ENCODE data around the gene NPVF.

Gene NPVF, protein sequence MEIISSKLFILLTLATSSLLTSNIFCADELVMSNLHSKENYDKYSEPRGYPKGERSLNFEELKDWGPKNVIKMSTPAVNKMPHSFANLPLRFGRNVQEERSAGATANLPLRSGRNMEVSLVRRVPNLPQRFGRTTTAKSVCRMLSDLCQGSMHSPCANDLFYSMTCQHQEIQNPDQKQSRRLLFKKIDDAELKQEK

DNA sequence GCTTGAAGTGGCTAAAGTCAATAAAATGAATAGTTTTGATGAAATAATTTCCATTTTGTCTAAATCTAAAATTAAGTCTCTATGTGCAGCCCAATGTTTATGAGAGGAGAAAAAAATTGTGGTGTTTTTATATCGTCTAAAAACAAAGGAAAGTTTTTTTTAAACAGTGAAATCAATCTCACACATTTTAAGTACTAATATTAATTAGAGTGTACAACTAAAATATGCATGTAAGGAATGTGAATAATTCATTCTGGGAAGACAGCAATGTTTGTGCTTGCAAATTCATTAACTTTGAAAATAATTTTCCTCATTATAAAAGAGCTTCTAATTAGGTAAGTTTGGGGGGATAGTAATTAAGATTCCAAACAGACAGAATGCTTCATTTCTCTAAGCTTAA is at the start of gene NPVF:
NPVF (minus strand) TSS at position 101 of the 400 bp plus-strand sequence; CDS start at position 54, 47 bp downstream.
- Histone ChIP-seq H3K4me3 (ENCODE audit: low read depth in 1 of 2, low read length in 2 of 2) (no peak within 1 kb of the TSS), H3K27me3 (ENCODE audit: control insufficient read depth in 1 of 2, insufficient read depth in 2 of 2, low read length in 2 of 2) (no peaks in the 10 kb centered on the region), H3K4me1 (ENCODE audit: control insufficient read depth in 1 of 2, insufficient read depth in 2 of 2, low read length in 2 of 2) (no peaks in the 10 kb centered on the region), H3K9me3 (ENCODE audit: control insufficient read depth in 1 of 2, low read length in 2 of 2) (no peaks in the 10 kb centered on the region), H3K27ac (ENCODE audit: low read depth, low read length) (no peak within 1 kb of the TSS), H3K9ac (ENCODE audit: low read depth in 1 of 2, low read length in 2 of 2) (no peak within 1 kb of the TSS), H3K36me3 (ENCODE audit: control insufficient read depth in 1 of 2, insufficient read depth in 2 of 2, low read length in 2 of 2) (no peaks in the 10 kb centered on the region)

DNA sequence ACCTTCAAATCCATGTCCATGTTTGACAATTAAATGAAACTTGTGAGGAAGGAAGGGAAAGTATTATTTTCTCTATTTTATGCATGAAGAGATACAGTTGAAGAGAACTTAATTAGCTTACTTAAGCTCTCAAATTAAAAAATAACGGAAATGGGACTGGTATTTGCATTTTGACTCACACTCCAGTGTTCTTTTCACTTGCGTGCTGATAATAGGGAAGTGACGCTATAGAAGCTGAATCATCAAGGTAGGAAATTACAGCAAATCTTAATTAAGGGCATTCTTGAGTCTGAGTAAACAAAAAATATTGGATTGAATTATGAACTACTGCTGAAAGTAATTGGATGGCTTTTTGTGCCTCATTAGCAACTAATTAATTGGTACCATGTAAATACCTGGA is 44.0 kb upstream of the NPVF start:
- Histone ChIP-seq H3K27ac (ENCODE audit: low read depth, low read length) (no peak overlapping the region), H3K4me1 (ENCODE audit: control insufficient read depth in 1 of 2, insufficient read depth in 2 of 2, low read length in 2 of 2) (no peaks in the 10 kb centered on the region), H3K9me3 (ENCODE audit: control insufficient read depth in 1 of 2, low read length in 2 of 2) (no peaks in the 10 kb centered on the region), H3K36me3 (ENCODE audit: control insufficient read depth in 1 of 2, insufficient read depth in 2 of 2, low read length in 2 of 2) (no peaks in the 10 kb centered on the region), H3K27me3 (ENCODE audit: control insufficient read depth in 1 of 2, insufficient read depth in 2 of 2, low read length in 2 of 2) (no peaks in the 10 kb centered on the region), H3K9ac (ENCODE audit: low read depth in 1 of 2, low read length in 2 of 2) (no peak overlapping the region), H3K4me3 (ENCODE audit: low read depth in 1 of 2, low read length in 2 of 2) (no peak overlapping the region)

DNA sequence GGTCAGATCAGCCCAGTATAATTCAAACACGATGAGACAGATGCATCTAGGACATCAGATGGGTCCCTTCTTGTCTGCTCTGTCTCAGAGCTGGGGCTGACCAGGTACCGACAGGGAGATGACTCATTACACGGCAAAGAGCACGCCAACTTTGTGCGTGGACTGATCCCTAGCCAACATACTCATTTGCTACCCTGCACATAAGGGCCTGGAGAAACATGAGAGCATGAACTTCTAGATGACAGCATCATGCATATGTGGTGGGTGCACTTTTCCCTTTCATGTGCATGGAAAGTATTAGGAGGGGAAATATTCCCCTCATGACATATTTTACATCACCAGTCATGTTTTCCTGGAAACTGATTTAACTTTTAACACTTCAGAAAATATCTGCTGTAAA is 35.1 kb upstream of the NPVF start:
- Histone ChIP-seq H3K4me1 (ENCODE audit: control insufficient read depth in 1 of 2, insufficient read depth in 2 of 2, low read length in 2 of 2) (peaks cover 9 to 15% of the 10 kb centered on the region in 2 donors), H3K27ac (ENCODE audit: low read depth, low read length) (no peak overlapping the region), H3K9me3 (ENCODE audit: control insufficient read depth in 1 of 2, low read length in 2 of 2) (no peaks in the 10 kb centered on the region), H3K9ac (ENCODE audit: low read depth in 1 of 2, low read length in 2 of 2) (no peak overlapping the region), H3K36me3 (ENCODE audit: control insufficient read depth in 1 of 2, insufficient read depth in 2 of 2, low read length in 2 of 2) (no peaks in the 10 kb centered on the region), H3K4me3 (ENCODE audit: low read depth in 1 of 2, low read length in 2 of 2) (no peak overlapping the region), H3K27me3 (ENCODE audit: control insufficient read depth in 1 of 2, insufficient read depth in 2 of 2, low read length in 2 of 2) (no peaks in the 10 kb centered on the region)

DNA sequence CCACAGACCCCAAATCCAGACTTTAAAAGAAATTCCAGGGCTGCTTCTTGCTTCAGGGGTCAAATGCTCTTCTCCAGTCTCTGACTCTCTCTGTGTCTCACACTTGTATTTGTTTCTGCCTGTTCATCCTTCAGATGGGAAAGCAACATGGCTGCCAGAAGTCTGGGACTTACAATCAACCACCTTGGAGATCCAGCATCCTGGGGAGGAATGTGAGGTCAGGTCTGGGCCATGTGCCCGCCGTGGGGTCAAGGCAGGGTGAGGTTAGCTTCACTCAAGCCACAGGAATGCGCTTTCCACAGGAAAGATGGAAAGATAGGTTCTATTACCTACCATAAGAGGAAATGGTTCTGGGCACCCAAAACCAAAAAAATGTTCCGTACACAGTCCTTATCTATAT is 34.3 kb upstream of the NPVF start:
- Histone ChIP-seq H3K9ac (ENCODE audit: low read depth in 1 of 2, low read length in 2 of 2) (no peak overlapping the region), H3K27me3 (ENCODE audit: control insufficient read depth in 1 of 2, insufficient read depth in 2 of 2, low read length in 2 of 2) (no peaks in the 10 kb centered on the region), H3K4me1 (ENCODE audit: control insufficient read depth in 1 of 2, insufficient read depth in 2 of 2, low read length in 2 of 2) (peaks cover 9 to 15% of the 10 kb centered on the region in 2 donors), H3K27ac (ENCODE audit: low read depth, low read length) (no peak overlapping the region), H3K4me3 (ENCODE audit: low read depth in 1 of 2, low read length in 2 of 2) (no peak overlapping the region), H3K9me3 (ENCODE audit: control insufficient read depth in 1 of 2, low read length in 2 of 2) (no peaks in the 10 kb centered on the region), H3K36me3 (ENCODE audit: control insufficient read depth in 1 of 2, insufficient read depth in 2 of 2, low read length in 2 of 2) (no peaks in the 10 kb centered on the region)

DNA sequence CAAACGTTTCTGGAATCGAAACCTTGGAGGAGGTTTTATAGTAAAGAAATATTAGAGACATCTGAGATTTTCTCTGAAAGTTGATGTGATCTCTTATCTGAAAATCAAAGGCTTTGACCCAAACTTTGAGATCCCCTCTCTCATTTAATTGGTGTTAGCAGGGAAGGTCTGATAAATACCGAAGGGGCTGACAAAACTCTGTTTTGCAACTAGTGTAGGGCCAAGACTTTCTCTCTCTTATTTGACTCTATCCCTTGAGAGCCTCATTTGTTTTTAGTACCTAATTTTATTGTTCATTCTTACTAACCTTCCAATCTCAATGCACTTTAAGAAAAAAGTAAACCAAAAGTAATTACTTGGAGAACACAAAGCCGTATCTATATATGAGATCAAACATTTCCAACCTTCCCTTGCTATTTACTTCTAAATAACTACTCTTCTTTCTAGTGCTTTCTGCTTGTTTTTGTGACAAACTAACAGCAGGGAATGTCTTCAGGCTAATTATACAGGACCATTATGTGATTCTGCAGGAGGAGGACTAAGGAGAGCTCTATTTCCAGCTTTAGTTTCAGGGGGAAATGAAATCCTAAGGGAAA is 33.4 kb upstream of the NPVF start:
- H3K27ac ChIP-seq (ENCODE audit: low read depth, low read length), result no peak overlapping the region
- no peaks in the 10 kb centered on the region for H3K36me3 ChIP-seq (ENCODE audit: control insufficient read depth in 1 of 2, insufficient read depth in 2 of 2, low read length in 2 of 2)
- H3K9ac ChIP-seq (ENCODE audit: low read depth in 1 of 2, low read length in 2 of 2), result no peak overlapping the region
- H3K4me3 ChIP-seq (ENCODE audit: low read depth in 1 of 2, low read length in 2 of 2), result peak overlapping the region in 1 of 2 donors; percentile 46
- peaks cover 10 to 15% of the 10 kb centered on the region in 2 donors for H3K4me1 ChIP-seq (ENCODE audit: control insufficient read depth in 1 of 2, insufficient read depth in 2 of 2, low read length in 2 of 2)
- no peaks in the 10 kb centered on the region for H3K9me3 ChIP-seq (ENCODE audit: control insufficient read depth in 1 of 2, low read length in 2 of 2)
- no peaks in the 10 kb centered on the region for H3K27me3 ChIP-seq (ENCODE audit: control insufficient read depth in 1 of 2, insufficient read depth in 2 of 2, low read length in 2 of 2)

DNA sequence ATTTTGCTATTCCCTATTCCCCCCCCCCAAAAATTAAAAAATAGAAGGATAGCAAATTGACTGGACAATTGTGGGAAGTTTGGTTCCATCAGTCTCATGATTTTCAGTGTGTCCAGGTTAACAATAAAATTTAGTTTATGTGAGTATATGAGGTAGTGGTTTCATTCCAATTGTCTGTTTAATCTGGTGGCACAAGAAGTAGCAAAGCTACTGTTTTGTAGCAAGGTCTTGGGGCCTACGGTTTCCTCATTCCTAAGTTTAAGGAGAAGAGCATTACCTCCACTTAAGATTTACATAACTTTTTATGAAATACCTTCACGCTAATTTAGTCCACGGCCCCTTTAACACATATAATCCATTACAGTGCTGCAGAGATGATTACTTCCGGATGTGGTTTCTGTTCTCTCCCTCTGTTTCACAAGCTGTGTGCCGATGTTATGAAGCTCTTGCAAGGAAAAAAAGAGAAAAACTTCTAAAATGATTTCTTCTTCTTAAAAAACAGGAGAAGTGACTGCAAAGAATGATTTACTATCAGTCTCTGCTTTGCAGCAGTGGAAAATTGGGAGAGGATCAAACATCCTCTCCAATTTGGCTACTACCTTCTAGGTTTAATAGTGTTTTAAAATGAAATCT is 32.7 kb upstream of the NPVF start:
- Histone ChIP-seq H3K36me3 (ENCODE audit: control insufficient read depth in 1 of 2, insufficient read depth in 2 of 2, low read length in 2 of 2) (no peaks in the 10 kb centered on the region), H3K27ac (ENCODE audit: low read depth, low read length) (no peak overlapping the region), H3K4me3 (ENCODE audit: low read depth in 1 of 2, low read length in 2 of 2) (peak overlapping the region in 1 of 2 donors; percentile 46)

DNA sequence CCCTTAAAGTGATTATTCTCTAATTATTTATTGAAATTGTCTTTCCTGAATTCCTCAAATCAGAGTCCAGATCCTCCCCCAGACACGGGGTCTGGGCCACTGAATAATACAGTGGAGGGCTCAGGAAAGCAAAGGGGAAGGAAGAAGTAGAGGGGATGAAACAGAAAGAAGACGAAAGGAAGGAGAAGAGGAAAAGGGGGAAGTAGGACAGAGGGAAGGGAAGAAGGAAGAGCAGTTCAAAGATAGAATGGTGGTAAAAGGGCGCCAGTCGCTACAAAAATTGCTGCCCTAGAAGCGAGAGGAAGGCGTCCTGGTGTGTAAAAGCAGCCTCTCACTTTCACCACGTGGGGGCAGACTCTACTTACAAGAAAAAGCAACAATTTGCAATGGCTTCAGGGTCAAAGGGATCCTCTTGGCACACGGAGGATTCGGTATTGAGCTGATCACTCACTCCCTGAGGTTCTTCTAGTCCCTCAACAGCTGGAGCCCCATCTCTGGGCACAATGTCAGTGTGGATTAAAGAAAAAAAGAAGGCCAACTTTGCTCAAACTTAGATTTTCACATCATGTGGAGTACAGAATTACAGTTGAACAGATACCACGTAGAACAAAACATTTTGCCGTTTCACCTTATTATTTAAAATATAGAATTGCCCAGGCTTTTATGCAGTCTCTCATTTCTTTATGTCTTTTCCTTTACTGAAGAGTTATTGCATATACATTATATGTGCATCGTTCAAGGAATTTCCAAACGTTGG is 31.4 kb upstream of the NPVF start:
- Histone ChIP-seq H3K36me3 (ENCODE audit: control insufficient read depth in 1 of 2, insufficient read depth in 2 of 2, low read length in 2 of 2) (no peaks in the 10 kb centered on the region), H3K27me3 (ENCODE audit: control insufficient read depth in 1 of 2, insufficient read depth in 2 of 2, low read length in 2 of 2) (no peaks in the 10 kb centered on the region), H3K4me3 (ENCODE audit: low read depth in 1 of 2, low read length in 2 of 2) (no peak overlapping the region), H3K27ac (ENCODE audit: low read depth, low read length) (no peak overlapping the region), H3K9ac (ENCODE audit: low read depth in 1 of 2, low read length in 2 of 2) (no peak overlapping the region), H3K9me3 (ENCODE audit: control insufficient read depth in 1 of 2, low read length in 2 of 2) (no peaks in the 10 kb centered on the region), H3K4me1 (ENCODE audit: control insufficient read depth in 1 of 2, insufficient read depth in 2 of 2, low read length in 2 of 2) (peaks cover 15 to 23% of the 10 kb centered on the region in 2 donors)

More for the DNA sequence above, 32.7 kb upstream of the NPVF start:
- H3K27me3 ChIP-seq (ENCODE audit: control insufficient read depth in 1 of 2, insufficient read depth in 2 of 2, low read length in 2 of 2), result no peaks in the 10 kb centered on the region
- H3K9ac ChIP-seq (ENCODE audit: low read depth in 1 of 2, low read length in 2 of 2), result no peak overlapping the region
- H3K4me1 ChIP-seq (ENCODE audit: control insufficient read depth in 1 of 2, insufficient read depth in 2 of 2, low read length in 2 of 2), result peaks cover 15 to 17% of the 10 kb centered on the region in 2 donors
- no peaks in the 10 kb centered on the region for H3K9me3 ChIP-seq (ENCODE audit: control insufficient read depth in 1 of 2, low read length in 2 of 2)

DNA sequence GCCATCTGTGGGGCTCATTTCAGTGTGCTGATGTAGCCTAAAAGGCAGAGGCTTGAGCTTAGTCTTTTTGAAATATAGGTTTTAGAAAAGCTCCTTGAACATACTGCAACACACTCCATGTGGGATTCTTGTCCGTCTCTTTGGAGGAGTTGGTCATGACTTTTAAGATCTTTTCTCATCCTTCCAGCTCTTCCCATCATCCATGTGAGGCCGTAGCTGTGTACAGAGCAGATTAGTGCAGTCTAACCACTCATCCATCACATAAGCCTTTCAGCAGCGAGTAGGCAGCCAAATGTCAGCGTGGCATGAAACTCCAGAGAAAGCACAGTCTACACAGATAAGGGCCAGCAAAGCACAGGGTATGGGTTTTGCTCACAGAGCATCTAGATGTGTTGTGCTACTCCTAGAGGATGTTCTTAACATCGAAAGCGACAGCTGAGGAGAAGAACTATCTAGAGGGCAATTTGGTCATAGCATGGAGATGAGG is 28.1 kb upstream of the NPVF start:
- no peaks in the 10 kb centered on the region for H3K27me3 ChIP-seq (ENCODE audit: control insufficient read depth in 1 of 2, insufficient read depth in 2 of 2, low read length in 2 of 2)
- no peak overlapping the region for H3K4me3 ChIP-seq (ENCODE audit: low read depth in 1 of 2, low read length in 2 of 2)
- H3K36me3 ChIP-seq (ENCODE audit: control insufficient read depth in 1 of 2, insufficient read depth in 2 of 2, low read length in 2 of 2), result no peaks in the 10 kb centered on the region
- H3K27ac ChIP-seq (ENCODE audit: low read depth, low read length), result no peak overlapping the region
- H3K9me3 ChIP-seq (ENCODE audit: control insufficient read depth in 1 of 2, low read length in 2 of 2), result no peaks in the 10 kb centered on the region
- H3K4me1 ChIP-seq (ENCODE audit: control insufficient read depth in 1 of 2, insufficient read depth in 2 of 2, low read length in 2 of 2), result peaks cover 15 to 23% of the 10 kb centered on the region in 2 donors
- H3K9ac ChIP-seq (ENCODE audit: low read depth in 1 of 2, low read length in 2 of 2), result no peak overlapping the region

DNA sequence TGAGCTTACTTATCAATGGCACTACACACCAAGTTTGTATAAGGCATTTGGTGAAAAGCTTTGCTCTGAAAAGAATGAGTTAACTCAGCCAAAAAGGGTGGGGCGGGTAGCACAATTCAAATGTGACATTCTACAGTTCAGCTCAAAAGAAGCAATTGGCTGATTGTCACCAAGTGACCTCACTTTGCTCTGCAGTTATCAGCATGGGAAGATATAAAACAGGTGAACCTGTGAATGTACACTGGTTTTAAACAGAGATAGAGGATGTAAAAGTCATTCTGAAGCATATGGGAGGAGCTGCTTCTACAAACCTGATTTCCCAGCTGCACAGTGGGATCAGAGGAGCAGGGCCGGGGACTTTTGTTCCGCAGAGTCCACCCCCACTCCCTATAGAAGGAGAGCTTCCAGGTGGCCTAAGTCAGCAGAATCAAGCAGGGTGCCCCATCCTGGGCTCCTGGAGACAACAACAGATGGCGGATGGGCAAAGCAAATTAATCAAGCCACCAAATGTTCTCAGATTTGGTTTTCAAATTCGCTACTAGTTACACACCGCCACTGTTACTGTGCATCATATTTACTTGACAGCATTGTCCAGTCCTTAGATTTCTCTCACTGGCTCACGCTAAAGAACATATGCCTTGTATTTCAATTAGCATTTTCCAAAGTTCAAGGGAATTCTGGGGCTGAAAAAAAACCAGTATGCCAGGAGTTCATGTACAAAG is 27.5 kb upstream of the NPVF start:
- H3K27ac ChIP-seq (ENCODE audit: low read depth, low read length), result no peak overlapping the region
- no peak overlapping the region for H3K4me3 ChIP-seq (ENCODE audit: low read depth in 1 of 2, low read length in 2 of 2)
- peaks cover 13 to 23% of the 10 kb centered on the region in 2 donors for H3K4me1 ChIP-seq (ENCODE audit: control insufficient read depth in 1 of 2, insufficient read depth in 2 of 2, low read length in 2 of 2)
- H3K36me3 ChIP-seq (ENCODE audit: control insufficient read depth in 1 of 2, insufficient read depth in 2 of 2, low read length in 2 of 2), result no peaks in the 10 kb centered on the region
- no peaks in the 10 kb centered on the region for H3K9me3 ChIP-seq (ENCODE audit: control insufficient read depth in 1 of 2, low read length in 2 of 2)
- H3K27me3 ChIP-seq (ENCODE audit: control insufficient read depth in 1 of 2, insufficient read depth in 2 of 2, low read length in 2 of 2), result no peaks in the 10 kb centered on the region
- no peak overlapping the region for H3K9ac ChIP-seq (ENCODE audit: low read depth in 1 of 2, low read length in 2 of 2)

Measured in duodenal mucosa (tissue), 2 donors.